Heart left ventricle (tissue), 13 donors: ENCODE results near the gene CTNND2.

Source experiments
- POLR2A ChIP-seq, 2 donors: fragments of 450-650 bp; IDR thresholded peaks; one replicate each; pipeline ENCODE4 v1.6.1; 2017; ENCODE audit warnings: antibody characterized with exemption in 2 of 2, mild to moderate bottlenecking in 2 of 2, moderate library complexity in 2 of 2
- TF ChIP-seq, protein P1 (sequence below), 12 donors: fragments of 200-600 bp; sonication (generic) in 4 of 12; IDR thresholded peaks; one replicate each; pipeline versions ENCODE4 v1.5.0 to v1.8.0; 2018 to 2022; ENCODE audit warnings: antibody characterized with exemption in 12 of 12, mild to moderate bottlenecking in 5 of 12
- donor health status: ischemic (EF 13 %, LVEDD 7.1; RV severe dilation, severe dysfunction).
- donor health status: DM: no; HTN: yes; CAD: no.
- donor health status: DM: no; HTN: no; CAD: no.
- donor health status: ischemic (EF 25% LVEDD 6.9; RV normal size, moderate dysfunction).
- donor health status: ischemic (EF 25% LVEDD 5.7; RV mildly dilated, moderate dysfunction).
- donor health status: ischemic (EF 35%, LVEDD 5.7; RV mildly dilated, moderate dysfunction).
- donor health status: nonischemic (EF 11% LVEDD 7.7; RV severe dilation, severe dysfunction).
- donor health status: DM: yes; HTN: yes; CAD: no.
- donor health status: PGD.
- donor health status: ischemic (EF 29% LVEDD 5.4; RV normal size, mild dysfunction).
- donor health status: nonischemic (EF 23%, LVEDD 6.1; RV moderate dilation, normal function).

DNA sequence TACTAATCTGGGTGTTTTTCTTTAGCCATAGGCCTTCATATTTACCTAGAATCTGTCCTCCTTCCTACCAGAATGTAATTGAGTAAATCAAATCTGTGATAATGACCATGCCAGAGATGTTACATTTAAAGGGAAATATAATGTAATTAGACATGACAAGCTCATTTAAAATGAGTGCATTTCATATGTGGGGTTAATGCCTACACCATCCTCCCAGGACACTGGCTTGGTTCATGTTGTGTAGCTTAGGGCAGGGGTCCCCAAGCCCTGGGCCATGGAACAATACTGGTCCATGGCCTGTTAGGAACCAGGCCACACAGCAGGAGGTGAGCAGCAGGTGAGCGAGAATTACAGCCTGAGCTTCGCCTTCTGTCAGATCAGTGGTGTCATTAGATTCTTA, 866.3 kb downstream of the CTNND2 start:
- TF ChIP-seq, protein P1, sequence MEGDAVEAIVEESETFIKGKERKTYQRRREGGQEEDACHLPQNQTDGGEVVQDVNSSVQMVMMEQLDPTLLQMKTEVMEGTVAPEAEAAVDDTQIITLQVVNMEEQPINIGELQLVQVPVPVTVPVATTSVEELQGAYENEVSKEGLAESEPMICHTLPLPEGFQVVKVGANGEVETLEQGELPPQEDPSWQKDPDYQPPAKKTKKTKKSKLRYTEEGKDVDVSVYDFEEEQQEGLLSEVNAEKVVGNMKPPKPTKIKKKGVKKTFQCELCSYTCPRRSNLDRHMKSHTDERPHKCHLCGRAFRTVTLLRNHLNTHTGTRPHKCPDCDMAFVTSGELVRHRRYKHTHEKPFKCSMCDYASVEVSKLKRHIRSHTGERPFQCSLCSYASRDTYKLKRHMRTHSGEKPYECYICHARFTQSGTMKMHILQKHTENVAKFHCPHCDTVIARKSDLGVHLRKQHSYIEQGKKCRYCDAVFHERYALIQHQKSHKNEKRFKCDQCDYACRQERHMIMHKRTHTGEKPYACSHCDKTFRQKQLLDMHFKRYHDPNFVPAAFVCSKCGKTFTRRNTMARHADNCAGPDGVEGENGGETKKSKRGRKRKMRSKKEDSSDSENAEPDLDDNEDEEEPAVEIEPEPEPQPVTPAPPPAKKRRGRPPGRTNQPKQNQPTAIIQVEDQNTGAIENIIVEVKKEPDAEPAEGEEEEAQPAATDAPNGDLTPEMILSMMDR (IDR thresholded peaks at IDR 0.05), result no peak
- TF ChIP-seq POLR2A (IDR thresholded peaks at IDR 0.05), result no peak
